ENCODE data around the gene PUS3.

PUS3 gene

DNA sequence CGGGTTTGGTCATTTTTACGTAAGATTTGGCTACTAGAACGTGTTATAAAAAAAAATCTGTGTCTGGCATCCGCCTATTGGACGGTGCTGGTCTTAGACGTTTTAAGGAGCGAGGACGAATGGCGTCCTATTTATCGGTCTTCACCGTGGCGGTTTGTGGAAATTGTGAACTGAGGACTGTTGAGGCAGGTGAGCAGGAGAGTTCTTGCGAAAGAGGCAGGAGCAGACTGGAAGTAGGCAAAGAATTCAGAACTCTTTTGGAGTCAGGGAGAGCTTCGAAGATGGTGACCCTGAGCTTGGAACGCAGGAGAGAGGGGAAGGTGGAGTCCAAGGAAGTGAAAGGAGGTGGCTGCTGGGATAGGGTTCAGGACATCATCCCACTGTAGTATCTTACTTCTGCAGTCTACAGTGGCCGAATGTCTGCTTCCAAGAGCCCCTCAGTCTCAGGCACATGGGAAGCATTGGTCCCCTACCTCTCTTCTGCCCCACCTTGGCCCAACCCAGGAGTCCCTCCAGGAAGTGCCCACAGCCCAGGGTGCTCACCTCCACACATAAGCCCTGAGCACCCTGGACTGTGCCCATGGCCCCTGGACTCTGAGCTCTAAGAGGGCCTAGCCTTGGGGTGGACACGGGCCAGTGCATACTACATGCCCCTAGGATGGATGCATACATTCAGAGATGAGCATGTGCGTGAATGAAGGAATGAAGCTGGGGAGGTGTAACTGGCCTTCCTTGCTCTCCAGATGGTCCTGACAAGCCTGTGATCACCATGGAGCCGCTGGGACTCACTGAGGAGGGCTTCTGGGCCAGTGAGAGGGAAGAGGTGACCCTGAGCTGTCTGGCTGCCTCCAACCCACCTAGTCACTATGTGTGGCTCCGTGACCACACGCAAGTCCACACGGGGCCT lies 46.5 kb upstream of the PUS3 start:
- no peak overlapping the region for H3K4ac ChIP-seq (ENCODE audit: low read depth, low read length)
- no peaks in the 10 kb centered on the region for H3K4me1 ChIP-seq (ENCODE audit: control insufficient read depth, low read depth, low read length)
- no peak overlapping the region for H2BK15ac ChIP-seq (replicated peaks; ENCODE audit: low read depth)
- H3K23ac ChIP-seq (ENCODE audit: low read length): no peak overlapping the region
- H3K79me2 ChIP-seq (ENCODE audit: control insufficient read depth, insufficient read depth, low read length): no peaks in the 10 kb centered on the region
- H3K27ac ChIP-seq (ENCODE audit: low read depth, low read length): no peak overlapping the region
- no CpG with 5 or more reads among the region's 22 CpGs for WGBS (ENCODE audit: extremely low coverage, insufficient coverage, low lambda C conversion rate)
- H2BK5ac ChIP-seq (ENCODE audit: low read length): no peak overlapping the region
- no peak overlapping the region for H3K9ac ChIP-seq (ENCODE audit: low read length)
- H3K36me3 ChIP-seq (ENCODE audit: control insufficient read depth, insufficient read depth, low read length): no peaks in the 10 kb centered on the region
- H3K79me1 ChIP-seq (ENCODE audit: low read length): no peaks in the 10 kb centered on the region
- no peak overlapping the region for H3K18ac ChIP-seq (ENCODE audit: low read length)
- DNase-seq: no peak
- H3K27me3 ChIP-seq (ENCODE audit: insufficient read depth, low read length, poor library complexity): no peaks in the 10 kb centered on the region
- no peak overlapping the region for H2BK120ac ChIP-seq (ENCODE audit: low read depth, low read length)
- no peak overlapping the region for H2AK5ac ChIP-seq (ENCODE audit: low read length)
- H3K56ac ChIP-seq (ENCODE audit: low read length): no peak overlapping the region
- H3K4me2 ChIP-seq (ENCODE audit: low read length): no peak overlapping the region
- H3K4me3 ChIP-seq (ENCODE audit: low read length): no peak overlapping the region
- no peak overlapping the region for H4K8ac ChIP-seq (ENCODE audit: low read depth, low read length)
- no peak overlapping the region for H4K5ac ChIP-seq (ENCODE audit: low read length)

DNA sequence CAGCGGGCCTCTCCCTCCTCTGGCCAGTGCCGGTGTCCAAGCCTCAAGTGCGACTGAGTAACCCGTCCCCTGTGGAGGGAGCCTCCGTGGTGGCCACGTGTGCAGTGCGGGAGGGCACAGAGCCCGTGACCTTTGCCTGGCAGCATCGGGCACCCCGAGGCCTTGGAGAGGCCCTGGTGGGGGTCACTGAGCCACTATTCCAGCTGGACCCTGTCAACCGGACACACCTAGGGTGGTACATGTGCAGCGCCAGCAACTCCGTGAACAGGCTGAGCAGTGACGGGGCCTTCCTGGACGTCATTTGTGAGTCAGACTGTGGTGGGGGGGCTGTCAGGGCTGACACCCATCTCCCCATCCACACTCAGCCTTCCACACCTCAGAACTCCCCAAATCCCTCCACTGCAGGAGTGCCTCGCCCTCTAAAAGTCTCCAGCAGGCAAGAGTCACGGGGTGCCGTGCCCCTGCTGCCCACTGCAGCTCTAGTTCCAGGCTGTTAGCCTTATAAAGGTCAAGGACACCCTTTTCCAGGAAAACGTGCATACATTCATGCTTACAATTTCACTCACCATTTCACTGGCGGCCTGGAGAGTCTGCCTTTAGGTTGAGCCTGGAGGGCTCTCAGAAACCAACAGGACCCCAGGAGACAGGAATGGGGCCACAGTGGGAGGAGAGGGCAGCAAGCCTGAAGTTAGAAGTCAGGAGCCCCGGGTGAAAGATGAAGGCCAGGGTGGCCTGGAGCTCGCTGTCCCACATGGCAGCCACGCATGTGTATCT lies 45.5 kb upstream of the PUS3 start:
- Histone ChIP-seq H4K8ac (ENCODE audit: low read depth, low read length) (no peak overlapping the region), H4K5ac (ENCODE audit: low read length) (no peak overlapping the region), H2BK120ac (ENCODE audit: low read depth, low read length) (no peak overlapping the region), H2AK5ac (ENCODE audit: low read length) (no peak overlapping the region), H3K9ac (ENCODE audit: low read length) (no peak overlapping the region), H3K18ac (ENCODE audit: low read length) (no peak overlapping the region), H3K27ac (ENCODE audit: low read depth, low read length) (no peak overlapping the region), H3K4ac (ENCODE audit: low read depth, low read length) (no peak overlapping the region), H3K79me2 (ENCODE audit: control insufficient read depth, insufficient read depth, low read length) (no peaks in the 10 kb centered on the region), H2BK5ac (ENCODE audit: low read length) (no peak overlapping the region), H3K27me3 (ENCODE audit: insufficient read depth, low read length, poor library complexity) (no peaks in the 10 kb centered on the region), H3K79me1 (ENCODE audit: low read length) (no peaks in the 10 kb centered on the region), H3K56ac (ENCODE audit: low read length) (no peak overlapping the region), H3K36me3 (ENCODE audit: control insufficient read depth, insufficient read depth, low read length) (no peaks in the 10 kb centered on the region), H3K4me1 (ENCODE audit: control insufficient read depth, low read depth, low read length) (no peaks in the 10 kb centered on the region), H3K4me2 (ENCODE audit: low read length) (no peak overlapping the region), H3K4me3 (ENCODE audit: low read length) (no peak overlapping the region), H2BK15ac (replicated peaks; ENCODE audit: low read depth) (no peak overlapping the region), H3K23ac (ENCODE audit: low read length) (no peak overlapping the region)
- DNase-seq: no peak
- WGBS (ENCODE audit: extremely low coverage, insufficient coverage, low lambda C conversion rate): no CpG with 5 or more reads among the region's 23 CpGs

DNA sequence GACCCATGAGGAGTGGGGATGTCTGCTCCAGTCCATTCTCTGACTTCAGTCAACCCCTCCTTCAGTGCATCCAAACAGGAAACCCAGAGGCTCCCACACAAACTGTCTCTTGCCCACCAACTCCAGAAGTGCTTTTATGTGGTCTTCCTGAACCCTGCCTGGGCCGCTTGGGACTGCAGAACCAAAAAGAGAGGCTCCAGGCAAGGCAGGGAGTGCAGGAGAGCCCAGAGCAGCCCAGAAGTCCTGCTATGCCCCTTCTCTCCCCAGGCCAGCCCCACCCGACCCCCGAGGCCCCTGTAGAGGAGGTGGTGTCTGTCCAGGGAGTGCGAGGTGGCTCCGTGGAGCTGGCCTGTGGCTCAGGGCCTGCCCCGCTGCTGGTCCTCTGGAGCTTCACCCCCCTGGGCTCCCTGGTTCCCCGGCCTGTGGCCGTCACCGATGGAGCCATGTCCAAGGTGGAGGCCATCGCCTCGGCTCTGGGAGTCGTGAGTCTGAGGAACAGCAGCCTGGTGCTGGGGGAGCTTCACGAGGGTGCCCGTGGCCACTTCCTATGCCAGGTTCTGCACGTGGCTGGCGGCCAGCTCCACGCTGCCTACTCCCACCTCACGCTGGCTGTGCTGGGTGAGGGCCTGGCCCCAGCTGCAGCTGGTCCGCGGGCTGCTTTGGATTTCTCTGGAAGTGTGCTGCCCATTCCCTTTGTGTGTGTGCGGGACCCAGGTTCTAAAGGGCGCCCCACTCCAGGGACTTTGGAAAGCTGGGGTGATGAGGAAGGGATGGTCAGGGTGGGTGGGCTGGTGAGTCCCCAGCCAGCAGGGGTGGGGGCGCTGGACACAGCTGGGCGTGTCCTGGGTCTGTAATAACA lies 44.6 kb upstream of the PUS3 start:
- Histone ChIP-seq H4K8ac (ENCODE audit: low read depth, low read length) (no peak overlapping the region), H3K9ac (ENCODE audit: low read length) (no peak overlapping the region)

DNA sequence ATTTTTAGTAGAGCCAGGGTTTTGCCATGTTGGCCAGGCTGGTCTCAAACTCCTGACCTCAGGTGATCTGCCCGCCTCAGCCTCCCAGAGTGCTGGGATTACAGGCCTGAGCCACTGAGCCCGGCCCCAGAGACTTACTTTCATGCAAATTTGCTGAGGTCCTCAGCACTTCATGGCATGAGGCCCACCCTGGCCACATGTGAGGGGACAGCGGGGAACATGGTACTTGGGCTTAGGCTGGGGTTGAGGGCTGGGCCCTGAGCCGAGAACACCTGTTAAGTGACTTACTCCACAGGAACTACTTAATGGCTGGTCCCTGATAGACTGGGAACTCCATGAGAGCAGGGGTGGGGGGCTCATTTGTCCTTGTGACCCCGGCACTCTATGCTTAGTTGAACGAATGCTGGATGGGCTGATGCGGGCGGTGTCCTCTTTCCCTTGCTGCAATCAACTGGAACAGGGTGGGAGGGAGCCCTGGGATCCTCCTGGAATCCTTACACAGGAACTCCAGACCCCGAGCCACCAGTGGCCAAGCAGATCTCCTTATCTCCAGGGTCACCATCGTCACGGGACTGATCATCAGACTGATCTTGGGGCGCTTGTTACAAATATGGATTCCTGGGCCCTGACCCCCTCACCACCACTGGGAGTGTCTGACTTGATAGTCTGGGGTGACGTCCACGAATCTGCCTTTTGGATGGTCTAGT lies 43.9 kb upstream of the PUS3 start:
- Histone ChIP-seq H3K79me2 (ENCODE audit: control insufficient read depth, insufficient read depth, low read length) (no peaks in the 10 kb centered on the region), H3K4me1 (ENCODE audit: control insufficient read depth, low read depth, low read length) (peaks cover under 1% of the 10 kb centered on the region), H3K79me1 (ENCODE audit: low read length) (no peaks in the 10 kb centered on the region), H3K27me3 (ENCODE audit: insufficient read depth, low read length, poor library complexity) (no peaks in the 10 kb centered on the region), H2BK120ac (ENCODE audit: low read depth, low read length) (no peak overlapping the region), H3K23ac (ENCODE audit: low read length) (no peak overlapping the region), H4K5ac (ENCODE audit: low read length) (no peak overlapping the region), H3K18ac (ENCODE audit: low read length) (no peak overlapping the region), H3K4me3 (ENCODE audit: low read length) (no peak overlapping the region), H2AK5ac (ENCODE audit: low read length) (no peak overlapping the region), H3K36me3 (ENCODE audit: control insufficient read depth, insufficient read depth, low read length) (no peaks in the 10 kb centered on the region), H3K4me2 (ENCODE audit: low read length) (no peak overlapping the region), H3K27ac (ENCODE audit: low read depth, low read length) (no peak overlapping the region), H3K9ac (ENCODE audit: low read length) (no peak overlapping the region), H3K56ac (ENCODE audit: low read length) (no peak overlapping the region), H2BK15ac (replicated peaks; ENCODE audit: low read depth) (no peak overlapping the region), H3K4ac (ENCODE audit: low read depth, low read length) (no peak overlapping the region), H4K8ac (ENCODE audit: low read depth, low read length) (no peak overlapping the region), H2BK5ac (ENCODE audit: low read length) (no peak overlapping the region)
- DNase-seq: no peak
- no CpG with 5 or more reads among the region's 14 CpGs for WGBS (ENCODE audit: extremely low coverage, insufficient coverage, low lambda C conversion rate)

More for the DNA sequence above, 44.6 kb upstream of the PUS3 start:
- Histone ChIP-seq H3K79me2 (ENCODE audit: control insufficient read depth, insufficient read depth, low read length) (no peaks in the 10 kb centered on the region), H3K18ac (ENCODE audit: low read length) (no peak overlapping the region), H3K4me1 (ENCODE audit: control insufficient read depth, low read depth, low read length) (no peaks in the 10 kb centered on the region), H3K4ac (ENCODE audit: low read depth, low read length) (no peak overlapping the region), H2BK5ac (ENCODE audit: low read length) (no peak overlapping the region), H3K79me1 (ENCODE audit: low read length) (no peaks in the 10 kb centered on the region), H2BK15ac (replicated peaks; ENCODE audit: low read depth) (no peak overlapping the region), H3K27ac (ENCODE audit: low read depth, low read length) (no peak overlapping the region), H3K27me3 (ENCODE audit: insufficient read depth, low read length, poor library complexity) (no peaks in the 10 kb centered on the region), H3K4me2 (ENCODE audit: low read length) (no peak overlapping the region), H3K56ac (ENCODE audit: low read length) (no peak overlapping the region), H2AK5ac (ENCODE audit: low read length) (no peak overlapping the region), H3K4me3 (ENCODE audit: low read length) (no peak overlapping the region), H4K5ac (ENCODE audit: low read length) (no peak overlapping the region), H2BK120ac (ENCODE audit: low read depth, low read length) (no peak overlapping the region), H3K23ac (ENCODE audit: low read length) (no peak overlapping the region), H3K36me3 (ENCODE audit: control insufficient read depth, insufficient read depth, low read length) (no peaks in the 10 kb centered on the region)
- no peak for DNase-seq
- WGBS (ENCODE audit: extremely low coverage, insufficient coverage, low lambda C conversion rate): no CpG with 5 or more reads among the region's 24 CpGs

DNA sequence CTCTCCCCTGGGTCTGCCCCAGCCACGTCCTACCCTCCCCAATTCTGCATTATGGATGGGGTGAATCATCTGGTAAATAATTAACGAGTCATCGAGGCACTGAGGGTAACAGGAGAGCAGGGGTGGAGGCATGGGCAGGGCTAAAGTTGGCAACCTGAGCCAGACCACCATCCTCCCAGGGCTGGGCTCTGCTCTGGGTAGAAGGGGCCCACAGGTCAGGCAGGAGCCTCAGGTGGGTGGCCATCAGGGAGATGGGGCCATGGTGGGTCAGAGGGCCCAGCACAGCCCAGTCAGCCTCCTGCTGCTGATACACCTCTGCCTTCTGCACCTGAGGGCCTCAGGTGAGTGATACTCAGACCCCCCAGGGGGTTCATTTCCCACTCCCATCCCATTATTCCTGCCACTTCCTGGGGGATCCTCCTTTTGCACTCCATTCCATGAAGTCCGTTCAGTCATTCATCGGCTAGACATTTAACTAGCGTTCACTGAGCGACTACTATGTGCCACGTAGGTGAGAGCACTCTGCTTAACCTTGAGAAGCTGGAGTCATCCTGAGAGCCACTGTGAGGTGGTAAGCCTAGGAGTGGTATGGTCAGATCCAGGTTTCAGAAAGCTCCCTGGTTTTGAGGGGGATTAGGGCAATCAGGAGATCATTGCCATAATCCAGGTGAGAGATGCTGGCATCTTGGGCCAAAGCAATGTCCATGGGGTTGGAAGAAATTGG lies 43.0 kb upstream of the PUS3 start, which contains the start of gene VSIG10L2:
TSS of gene VSIG10L2 (plus strand) at position 248 of the 724 bp plus-strand sequence. CDS start at position 260, 12 bp downstream.
- Histone ChIP-seq H3K9ac (ENCODE audit: low read length) (no peak within 1 kb of the TSS), H2BK15ac (replicated peaks; ENCODE audit: low read depth) (no peak within 1 kb of the TSS), H3K18ac (ENCODE audit: low read length) (no peak within 1 kb of the TSS), H4K8ac (ENCODE audit: low read depth, low read length) (no peak within 1 kb of the TSS), H3K56ac (ENCODE audit: low read length) (no peak within 1 kb of the TSS), H3K4ac (ENCODE audit: low read depth, low read length) (no peak within 1 kb of the TSS), H2BK5ac (ENCODE audit: low read length) (no peak within 1 kb of the TSS), H3K27ac (ENCODE audit: low read depth, low read length) (no peak within 1 kb of the TSS), H2AK5ac (ENCODE audit: low read length) (no peak within 1 kb of the TSS), H3K4me3 (ENCODE audit: low read length) (no peak within 1 kb of the TSS), H3K79me2 (ENCODE audit: control insufficient read depth, insufficient read depth, low read length) (no peaks in the 10 kb centered on the region), H2BK120ac (ENCODE audit: low read depth, low read length) (no peak within 1 kb of the TSS), H3K23ac (ENCODE audit: low read length) (no peak within 1 kb of the TSS), H3K79me1 (ENCODE audit: low read length) (no peaks in the 10 kb centered on the region), H3K36me3 (ENCODE audit: control insufficient read depth, insufficient read depth, low read length) (no peaks in the 10 kb centered on the region), H3K27me3 (ENCODE audit: insufficient read depth, low read length, poor library complexity) (no peaks in the 10 kb centered on the region), H3K4me1 (ENCODE audit: control insufficient read depth, low read depth, low read length) (peaks cover 6% of the 10 kb centered on the region), H3K4me2 (ENCODE audit: low read length) (no peak within 1 kb of the TSS), H4K5ac (ENCODE audit: low read length) (no peak within 1 kb of the TSS)
- no CpG with 5 or more reads among the region's 8 CpGs for WGBS (ENCODE audit: extremely low coverage, insufficient coverage, low lambda C conversion rate)
- no peak for DNase-seq
